Neural progenitor cell (in vitro differentiated cells): ENCODE data around the gene XPC.

ENCODE experiments used
- EZH2 ChIP-seq: fragments of 200-600 bp; sonication (generic); IDR thresholded peaks from 2 replicates; pipeline ENCODE4 v1.6.1; 2017; ENCODE audit warnings: antibody characterized with exemption, mild to moderate bottlenecking, moderate library complexity
- TF ChIP-seq, protein P1 (sequence below): fragments of 200-600 bp; sonication (generic); IDR thresholded peaks from 2 replicates; pipeline ENCODE4 v1.5.1; 2017; ENCODE audit warnings: antibody characterized with exemption, mild to moderate bottlenecking

DNA sequence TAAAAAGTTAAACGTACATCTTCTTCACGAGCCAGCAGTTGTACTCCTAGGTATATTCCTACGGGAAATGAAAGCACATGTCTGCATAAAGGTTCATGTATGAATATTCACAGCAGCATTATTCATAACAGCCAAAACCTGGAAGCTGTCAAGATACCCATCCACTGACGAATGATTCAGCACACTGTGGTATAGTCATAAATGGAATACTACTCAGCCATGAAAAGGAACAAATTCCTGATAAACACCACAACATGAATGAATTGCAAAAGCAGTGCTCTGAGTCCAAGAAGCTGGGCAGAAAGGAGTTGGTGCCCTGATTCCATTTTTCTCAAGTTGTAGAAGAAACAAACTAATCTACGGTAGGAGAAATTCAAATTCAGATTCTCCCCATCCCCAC is 49.7 kb downstream of the XPC start:
- TF ChIP-seq, protein P1, sequence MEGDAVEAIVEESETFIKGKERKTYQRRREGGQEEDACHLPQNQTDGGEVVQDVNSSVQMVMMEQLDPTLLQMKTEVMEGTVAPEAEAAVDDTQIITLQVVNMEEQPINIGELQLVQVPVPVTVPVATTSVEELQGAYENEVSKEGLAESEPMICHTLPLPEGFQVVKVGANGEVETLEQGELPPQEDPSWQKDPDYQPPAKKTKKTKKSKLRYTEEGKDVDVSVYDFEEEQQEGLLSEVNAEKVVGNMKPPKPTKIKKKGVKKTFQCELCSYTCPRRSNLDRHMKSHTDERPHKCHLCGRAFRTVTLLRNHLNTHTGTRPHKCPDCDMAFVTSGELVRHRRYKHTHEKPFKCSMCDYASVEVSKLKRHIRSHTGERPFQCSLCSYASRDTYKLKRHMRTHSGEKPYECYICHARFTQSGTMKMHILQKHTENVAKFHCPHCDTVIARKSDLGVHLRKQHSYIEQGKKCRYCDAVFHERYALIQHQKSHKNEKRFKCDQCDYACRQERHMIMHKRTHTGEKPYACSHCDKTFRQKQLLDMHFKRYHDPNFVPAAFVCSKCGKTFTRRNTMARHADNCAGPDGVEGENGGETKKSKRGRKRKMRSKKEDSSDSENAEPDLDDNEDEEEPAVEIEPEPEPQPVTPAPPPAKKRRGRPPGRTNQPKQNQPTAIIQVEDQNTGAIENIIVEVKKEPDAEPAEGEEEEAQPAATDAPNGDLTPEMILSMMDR, result no peak
- TF ChIP-seq EZH2, result no peak
